ENCODE results near the gene PCMTD2.

- TF ChIP-seq EZH2 (IDR thresholded peaks at IDR 0.05; ENCODE audit: low read length, unreplicated experiment) (no peak), CTCF (conservative IDR thresholded peaks at IDR 0.05; ENCODE audit: low read depth, low read length) (no peak), EZH2phosphoT487 (IDR thresholded peaks at IDR 0.05; ENCODE audit: borderline replicate concordance, low read length) (no peak)
These were observed 2.7 kb downstream of the PCMTD2 start for GRCh38 chr20:64258071-64258823.
